Cardiac muscle cell (in vitro differentiated cells and primary cell): ENCODE data around the gene ADAMTSL1. TPM values are rescaled to one million over a fixed set of nuclear protein-coding genes. Genes with fewer than 3 reads are reported as not detected.

ENCODE experiments used
- DNase-seq, 2 donors: peaks; one replicate each; pipeline versions ENCODE4 v3.0.0 to v3.0.0-alpha.2; 2010 to 2017; ENCODE audit warnings: low read depth in 1 of 2, low spot score in 1 of 2
- H3K27ac ChIP-seq: fragments of 200-600 bp; sonication (generic); 2 replicates; pipeline ENCODE4 v1.5.1; 2016
- H3K27me3 ChIP-seq: fragments of 200-600 bp; sonication (generic); 2 replicates; pipeline ENCODE4 v1.6.0; 2016; ENCODE audit warnings: control low read depth
- H3K36me3 ChIP-seq: fragments of 200-600 bp; sonication (generic); 2 replicates; pipeline ENCODE4 v1.5.1; 2016; ENCODE audit warnings: control low read depth
- H3K4me1 ChIP-seq: fragments of 200-600 bp; sonication (generic); 2 replicates; pipeline ENCODE4 v1.8.1; 2017; ENCODE audit warnings: low read depth, mild to moderate bottlenecking, mixed run types
- H3K4me3 ChIP-seq: fragments of 200-600 bp; sonication (generic); 2 replicates; pipeline ENCODE4 v1.5.1; 2016; ENCODE audit warnings: mild to moderate bottlenecking
- H3K9me3 ChIP-seq: fragments of 200-600 bp; sonication (generic); 2 replicates; pipeline ENCODE4 v1.5.1; 2017; ENCODE audit warnings: low read depth, mild to moderate bottlenecking, control low read depth
- polyA plus RNA-seq: library from polyadenylated mRNA; unstranded; fragments of >200 nt; fragmentation: Nextera tagmentation; extraction: Ambion mirVana; gene quantifications from 2 replicates; pipeline ENCODE4 v1.2.1, GENCODE V29; 2016
- total RNA-seq: library from RNA; depleted of rRNA; stranded (reverse); fragments of >200 nt; gene quantifications from 2 replicates; pipeline ENCODE4 v1.2.3, GENCODE V29; 2016
- TF ChIP-seq, protein P1 (sequence below): IDR thresholded peaks from 2 replicates; pipeline ENCODE4 v1.5.1; 2012; ENCODE audit warnings: low read depth, mild to moderate bottlenecking, low read length

ADAMTSL1 gene
- total and polyA plus RNA-seq, 2 experiments from 2014 or later: 12.6 to 63.0 TPM

DNA sequence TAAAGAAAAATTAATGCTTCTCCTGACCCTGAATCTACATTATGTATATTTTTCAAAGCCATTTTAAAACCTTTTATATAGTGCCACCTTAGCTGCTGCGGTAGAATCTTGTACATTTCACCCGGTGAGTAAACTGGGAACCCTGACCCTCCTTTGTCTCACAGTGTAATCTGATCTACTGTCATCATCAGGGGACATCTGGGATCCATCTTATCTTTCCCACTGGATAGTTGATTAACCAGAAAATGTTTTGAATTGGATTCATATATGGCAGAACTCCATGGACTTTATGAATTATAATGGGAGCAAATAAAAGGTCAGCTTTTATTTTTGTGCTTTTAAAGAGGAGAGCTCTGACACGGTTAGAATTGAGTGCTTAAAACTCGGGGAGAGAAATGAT, 95.0 kb downstream of the ADAMTSL1 start:
- H3K4me1 ChIP-seq: no peaks in the 10 kb centered on the region
- no peak overlapping the region for H3K27ac ChIP-seq
- H3K9me3 ChIP-seq: no peaks in the 10 kb centered on the region
- H3K27me3 ChIP-seq: no peaks in the 10 kb centered on the region
- TF ChIP-seq, protein P1, sequence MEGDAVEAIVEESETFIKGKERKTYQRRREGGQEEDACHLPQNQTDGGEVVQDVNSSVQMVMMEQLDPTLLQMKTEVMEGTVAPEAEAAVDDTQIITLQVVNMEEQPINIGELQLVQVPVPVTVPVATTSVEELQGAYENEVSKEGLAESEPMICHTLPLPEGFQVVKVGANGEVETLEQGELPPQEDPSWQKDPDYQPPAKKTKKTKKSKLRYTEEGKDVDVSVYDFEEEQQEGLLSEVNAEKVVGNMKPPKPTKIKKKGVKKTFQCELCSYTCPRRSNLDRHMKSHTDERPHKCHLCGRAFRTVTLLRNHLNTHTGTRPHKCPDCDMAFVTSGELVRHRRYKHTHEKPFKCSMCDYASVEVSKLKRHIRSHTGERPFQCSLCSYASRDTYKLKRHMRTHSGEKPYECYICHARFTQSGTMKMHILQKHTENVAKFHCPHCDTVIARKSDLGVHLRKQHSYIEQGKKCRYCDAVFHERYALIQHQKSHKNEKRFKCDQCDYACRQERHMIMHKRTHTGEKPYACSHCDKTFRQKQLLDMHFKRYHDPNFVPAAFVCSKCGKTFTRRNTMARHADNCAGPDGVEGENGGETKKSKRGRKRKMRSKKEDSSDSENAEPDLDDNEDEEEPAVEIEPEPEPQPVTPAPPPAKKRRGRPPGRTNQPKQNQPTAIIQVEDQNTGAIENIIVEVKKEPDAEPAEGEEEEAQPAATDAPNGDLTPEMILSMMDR: no peak
- DNase-seq: no peak
- H3K36me3 ChIP-seq: no peaks in the 10 kb centered on the region
- H3K4me3 ChIP-seq: no peak overlapping the region

DNA sequence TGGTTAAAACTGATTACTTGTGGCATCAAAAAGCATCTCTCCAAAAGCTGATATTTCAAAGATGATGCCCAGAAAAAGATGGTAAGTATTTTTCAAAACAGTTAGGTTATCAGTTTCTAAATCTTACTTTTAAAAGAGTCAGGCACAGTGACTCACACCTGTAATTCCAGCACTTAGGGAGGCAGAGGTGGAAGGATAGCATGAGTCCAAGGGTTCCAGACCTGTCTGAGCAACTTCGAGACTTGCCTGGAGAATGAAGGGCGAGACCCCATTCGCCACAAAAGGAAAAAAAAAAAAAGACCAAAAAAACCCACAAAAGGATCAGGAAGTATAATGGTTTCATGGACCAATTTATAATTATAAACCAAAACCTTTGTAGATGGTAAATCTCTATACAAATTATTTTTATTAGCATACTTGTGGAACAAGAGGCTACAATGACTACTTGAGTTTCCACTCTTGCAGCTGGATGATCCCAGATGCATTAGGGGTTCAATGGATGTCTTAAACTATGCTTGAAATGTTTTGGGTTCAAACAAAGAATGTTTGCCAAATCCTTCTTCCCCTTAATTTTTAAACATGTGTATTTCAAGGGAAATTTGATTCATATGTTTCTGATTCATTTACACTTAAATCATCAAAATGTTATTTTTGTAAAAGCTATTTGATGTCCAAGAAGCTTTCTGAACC, 96.1 kb downstream of the ADAMTSL1 start:
- H3K4me1 ChIP-seq: no peaks in the 10 kb centered on the region
- H3K9me3 ChIP-seq: no peaks in the 10 kb centered on the region
- DNase-seq: no peak
- TF ChIP-seq, protein P1: no peak
- H3K36me3 ChIP-seq: no peaks in the 10 kb centered on the region
- no peak overlapping the region for H3K4me3 ChIP-seq
- no peaks in the 10 kb centered on the region for H3K27me3 ChIP-seq
- H3K27ac ChIP-seq: no peak overlapping the region

DNA sequence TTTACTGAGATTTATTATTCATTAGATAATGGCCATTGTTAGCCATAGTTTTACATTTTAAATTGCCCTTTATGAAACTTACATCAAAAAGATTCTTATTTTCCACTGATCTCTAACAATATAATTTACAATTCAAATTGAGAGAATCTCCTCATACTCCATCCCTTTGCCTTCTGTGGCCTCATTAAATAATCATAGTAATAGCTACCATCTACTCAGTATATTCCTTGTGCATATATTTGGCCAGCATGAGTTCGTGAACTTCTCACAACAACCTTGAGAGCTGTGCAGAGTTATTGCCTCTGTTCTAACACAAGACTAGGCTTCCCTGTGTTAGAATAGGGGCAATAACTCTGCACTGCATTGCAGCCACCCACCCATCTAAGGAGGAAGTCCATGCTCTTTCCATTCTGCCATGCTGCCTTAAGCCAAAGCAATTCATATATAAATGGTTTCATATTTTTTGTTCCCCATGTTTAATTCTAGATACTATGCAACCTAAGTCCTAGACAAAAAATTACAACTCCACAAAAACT, 99.1 kb downstream of the ADAMTSL1 start:
- no peak overlapping the region for H3K27ac ChIP-seq

DNA sequence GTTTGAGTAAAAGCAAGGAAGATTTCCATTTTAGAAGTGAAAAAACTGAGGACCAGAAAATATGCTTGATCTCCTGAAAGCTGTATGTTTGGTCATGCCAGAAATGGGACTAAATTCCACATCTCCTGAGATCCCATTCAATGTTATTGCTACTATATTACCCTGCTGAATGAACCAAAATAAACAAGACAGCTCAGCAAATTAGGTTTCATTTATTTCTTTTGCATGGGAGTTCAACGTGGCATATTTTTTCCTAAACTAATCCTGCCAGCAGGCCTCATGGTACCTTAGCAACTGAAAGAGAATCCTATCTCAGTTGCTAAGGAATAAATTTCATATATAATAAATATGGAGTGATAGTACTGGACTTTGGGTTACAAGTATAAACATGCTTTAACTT, 101.7 kb downstream of the ADAMTSL1 start:
- no peaks in the 10 kb centered on the region for H3K4me1 ChIP-seq
- no peaks in the 10 kb centered on the region for H3K9me3 ChIP-seq
- H3K36me3 ChIP-seq: no peaks in the 10 kb centered on the region
- no peaks in the 10 kb centered on the region for H3K27me3 ChIP-seq
- TF ChIP-seq, protein P1: no peak
- no peak for DNase-seq
- H3K4me3 ChIP-seq: no peak overlapping the region
- no peak overlapping the region for H3K27ac ChIP-seq

More for the DNA sequence above, 99.1 kb downstream of the ADAMTSL1 start:
- H3K36me3 ChIP-seq: no peaks in the 10 kb centered on the region
- no peaks in the 10 kb centered on the region for H3K4me1 ChIP-seq
- H3K9me3 ChIP-seq: no peaks in the 10 kb centered on the region
- no peak overlapping the region for H3K4me3 ChIP-seq
- TF ChIP-seq, protein P1: no peak
- no peak for DNase-seq
- H3K27me3 ChIP-seq: no peaks in the 10 kb centered on the region

DNA sequence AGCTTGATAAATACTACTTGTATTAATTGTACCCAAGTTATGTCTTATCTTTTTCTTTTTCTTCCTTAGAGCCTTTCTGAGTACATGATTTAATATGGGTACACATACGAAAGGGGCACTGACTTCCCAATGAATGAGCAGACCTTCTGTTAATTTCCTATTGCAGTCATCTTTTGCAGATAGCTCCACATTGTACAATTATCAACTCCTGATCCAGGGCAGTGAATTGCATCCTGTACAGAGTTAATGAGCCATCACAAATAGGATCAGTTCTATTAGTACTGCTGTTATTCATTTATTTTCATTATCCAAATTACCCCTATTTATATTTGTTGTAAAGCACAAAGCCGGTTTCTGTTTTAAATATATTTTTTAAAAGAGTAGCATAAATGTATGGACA, 105.6 kb downstream of the ADAMTSL1 start:
- DNase-seq: no peak
- Histone ChIP-seq H3K27me3 (no peaks in the 10 kb centered on the region), H3K4me1 (no peaks in the 10 kb centered on the region), H3K27ac (no peak overlapping the region), H3K4me3 (no peak overlapping the region), H3K9me3 (no peaks in the 10 kb centered on the region), H3K36me3 (no peaks in the 10 kb centered on the region)
- TF ChIP-seq, protein P1: no peak
